Heart right ventricle (tissue), 16 donors: ENCODE data around the gene STAT4. TPM values are rescaled to one million over a fixed set of nuclear protein-coding genes. Genes with fewer than 3 reads are reported as not detected.

ENCODE experiments used
- ATAC-seq, 8 donors: fragments of 200-7000 bp; cut with Tn5 transposase; one replicate each; pipeline ENCODE4 v1.9.1; 2020; ENCODE audit warnings: mild to moderate bottlenecking in 8 of 8, moderate library complexity in 8 of 8, moderate number of reproducible peaks in 1 of 8
- DNase-seq, 2 donors: peaks; one replicate each; pipeline ENCODE4 v3.0.0-alpha.2; 2020
- H3K27ac ChIP-seq, 10 donors: fragments of 200-600 bp; sonication (generic) in 2 of 10; one replicate each; pipeline versions ENCODE4 v1.5.0 to v1.8.0; 2020 to 2022; ENCODE audit warnings: mild to moderate bottlenecking in 3 of 10
- H3K27me3 ChIP-seq, 7 donors: fragments of 200-600 bp; one replicate each; pipeline ENCODE4 v1.8.0; 2021 to 2022; ENCODE audit warnings: mild to moderate bottlenecking in 2 of 7
- H3K36me3 ChIP-seq, 9 donors: fragments of 200-600 bp; sonication (generic) in 1 of 9; one replicate each; pipeline versions ENCODE4 v1.5.0 to v1.8.0; 2020 to 2022; ENCODE audit warnings: mild to moderate bottlenecking in 2 of 9
- H3K4me1 ChIP-seq, 9 donors: fragments of 200-600 bp; sonication (generic) in 1 of 9; one replicate each; pipeline versions ENCODE4 v1.5.0 to v1.8.0; 2020 to 2022; ENCODE audit warnings: mild to moderate bottlenecking in 4 of 9
- H3K4me3 ChIP-seq, 10 donors: fragments of 200-600 bp; sonication (generic) in 2 of 10; one replicate each; pipeline versions ENCODE4 v1.5.0 to v1.8.0; 2020 to 2022; ENCODE audit warnings: mild to moderate bottlenecking in 7 of 10, moderate library complexity in 2 of 10
- H3K9me3 ChIP-seq, 11 donors: fragments of 200-600 bp in 10 of 11; sonication (generic) in 2 of 11; one replicate each; pipeline versions ENCODE4 v1.5.0 to v1.8.0; 2013 to 2022; ENCODE audit warnings: mild to moderate bottlenecking in 2 of 11, control low read depth in 1 of 11, moderate library complexity in 1 of 11
- WGBS, 2 donors: extraction: QIAGEN DNeasy Blood & Tissue Kit; methylation state at CpG; one replicate each; pipeline ENCODE4 v1.1.7; 2013; ENCODE audit warnings: inconsistent platforms in 1 of 2; 5-methylcytosine and 5-hydroxymethylcytosine counted together
- intact Hi-C, 10 donors: fragments of 100-400 bp; cut with DNase I; formaldehyde crosslinking; loops; one replicate each; pipeline versions ENCODE4 v1.11.1 to v1.14.2; 2022
- polyA plus RNA-seq, 2 donors: library from polyadenylated mRNA; stranded (reverse); fragments of 200-250 nt; gene quantifications; one replicate each; pipeline ENCODE4 v1.2.3, GENCODE V29; 2013
- total RNA-seq, 10 donors: library from RNA; stranded (reverse); fragmentation: NEBNext Ultra II Directional in 3 of 10; extraction: Animal tissue kit (Norgen Biotek cat#: 25700) in 3 of 10; gene quantifications; one replicate each; pipeline versions ENCODE4 v1.2.1 to v1.2.4, GENCODE V29; 2021 to 2023
- TF ChIP-seq, protein P1 (sequence below), 9 donors: fragments of 200-600 bp; sonication (generic) in 2 of 9; IDR thresholded peaks; one replicate each; pipeline versions ENCODE4 v1.5.0 to v1.8.0; 2021 to 2022; ENCODE audit warnings: antibody characterized with exemption in 9 of 9, mild to moderate bottlenecking in 5 of 9, moderate library complexity in 1 of 9
- donor health status: Arrhythmogenic right ventricular cardiomyopathy.
- donor health status: ischemic (EF 13 %, LVEDD 7.1; RV severe dilation, severe dysfunction).
- donor health status: healthy with polysubstance abuse.
- donor health status: DM: no; HTN: yes; CAD: no.
- donor health status: DM: no; HTN: no; CAD: no.
- donor health status: ischemic (EF 25% LVEDD 6.9; RV normal size, moderate dysfunction).
- donor health status: ischemic (EF 25% LVEDD 5.7; RV mildly dilated, moderate dysfunction).
- donor health status: healthy.
- donor health status: DM: yes; HTN: yes; CAD: no.
- donor health status: Ischemic cardiomyopathy.
- donor health status: ischemic (EF 35%, LVEDD 5.7; RV mildly dilated, moderate dysfunction).
- donor health status: nonischemic (EF 11% LVEDD 7.7; RV severe dilation, severe dysfunction).
- donor health status: DM: yes; HTN: yes; CAD: no.
- donor health status: PGD.
- donor health status: ischemic (EF 29% LVEDD 5.4; RV normal size, mild dysfunction).
- donor health status: nonischemic (EF 23%, LVEDD 6.1; RV moderate dilation, normal function).

Gene STAT4
- total and polyA plus RNA-seq, 12 donors: 0.52 to 9.4 (median 2.2) TPM

DNA sequence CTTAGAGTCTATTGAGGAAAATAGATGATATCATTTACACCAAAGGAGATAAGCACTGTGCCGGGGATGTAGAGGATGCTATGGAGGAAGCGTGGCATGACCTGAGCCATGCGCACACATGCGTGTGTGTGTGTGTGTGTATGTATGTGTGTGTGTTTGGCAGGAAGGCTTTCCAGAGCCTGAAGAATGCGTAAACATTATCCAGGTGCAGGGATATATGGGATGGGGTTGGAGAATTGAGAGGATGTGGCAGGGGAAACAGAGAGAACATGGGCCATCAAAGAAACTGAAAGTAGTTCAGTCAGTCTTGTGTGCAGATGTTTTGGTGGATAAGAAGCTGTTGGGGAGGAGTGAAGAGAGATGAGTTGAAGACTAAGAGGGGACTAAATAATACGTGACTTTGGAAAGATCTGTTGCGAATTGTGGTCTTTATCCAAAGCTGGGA is 127.5 kb downstream of the STAT4 start:
- no peaks in the 10 kb centered on the region for H3K36me3 ChIP-seq
- TF ChIP-seq, protein P1, sequence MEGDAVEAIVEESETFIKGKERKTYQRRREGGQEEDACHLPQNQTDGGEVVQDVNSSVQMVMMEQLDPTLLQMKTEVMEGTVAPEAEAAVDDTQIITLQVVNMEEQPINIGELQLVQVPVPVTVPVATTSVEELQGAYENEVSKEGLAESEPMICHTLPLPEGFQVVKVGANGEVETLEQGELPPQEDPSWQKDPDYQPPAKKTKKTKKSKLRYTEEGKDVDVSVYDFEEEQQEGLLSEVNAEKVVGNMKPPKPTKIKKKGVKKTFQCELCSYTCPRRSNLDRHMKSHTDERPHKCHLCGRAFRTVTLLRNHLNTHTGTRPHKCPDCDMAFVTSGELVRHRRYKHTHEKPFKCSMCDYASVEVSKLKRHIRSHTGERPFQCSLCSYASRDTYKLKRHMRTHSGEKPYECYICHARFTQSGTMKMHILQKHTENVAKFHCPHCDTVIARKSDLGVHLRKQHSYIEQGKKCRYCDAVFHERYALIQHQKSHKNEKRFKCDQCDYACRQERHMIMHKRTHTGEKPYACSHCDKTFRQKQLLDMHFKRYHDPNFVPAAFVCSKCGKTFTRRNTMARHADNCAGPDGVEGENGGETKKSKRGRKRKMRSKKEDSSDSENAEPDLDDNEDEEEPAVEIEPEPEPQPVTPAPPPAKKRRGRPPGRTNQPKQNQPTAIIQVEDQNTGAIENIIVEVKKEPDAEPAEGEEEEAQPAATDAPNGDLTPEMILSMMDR (IDR thresholded peaks at IDR 0.05): no peak
- no peaks in the 10 kb centered on the region for H3K27me3 ChIP-seq
- peak overlapping the region in 1 of 10 donors; percentile 8 for H3K4me3 ChIP-seq
- H3K9me3 ChIP-seq: no peaks in the 10 kb centered on the region
- intact Hi-C loops: loop anchor here in 1 of 10 donors (5.0 kb wide), 1 partner anchor 241 kb away; no protein-coding TSS in a partner anchor
- H3K4me1 ChIP-seq: peaks cover 0 to 79% (median 10%) of the 10 kb centered on the region in 9 donors
- WGBS, 2 donors: 84 to 88% methylated on average over 7 of the region's 7 CpGs
- DNase-seq (no peak), ATAC-seq (no peak)
- H3K27ac ChIP-seq: peak overlapping the region in 1 of 10 donors; percentile 97

DNA sequence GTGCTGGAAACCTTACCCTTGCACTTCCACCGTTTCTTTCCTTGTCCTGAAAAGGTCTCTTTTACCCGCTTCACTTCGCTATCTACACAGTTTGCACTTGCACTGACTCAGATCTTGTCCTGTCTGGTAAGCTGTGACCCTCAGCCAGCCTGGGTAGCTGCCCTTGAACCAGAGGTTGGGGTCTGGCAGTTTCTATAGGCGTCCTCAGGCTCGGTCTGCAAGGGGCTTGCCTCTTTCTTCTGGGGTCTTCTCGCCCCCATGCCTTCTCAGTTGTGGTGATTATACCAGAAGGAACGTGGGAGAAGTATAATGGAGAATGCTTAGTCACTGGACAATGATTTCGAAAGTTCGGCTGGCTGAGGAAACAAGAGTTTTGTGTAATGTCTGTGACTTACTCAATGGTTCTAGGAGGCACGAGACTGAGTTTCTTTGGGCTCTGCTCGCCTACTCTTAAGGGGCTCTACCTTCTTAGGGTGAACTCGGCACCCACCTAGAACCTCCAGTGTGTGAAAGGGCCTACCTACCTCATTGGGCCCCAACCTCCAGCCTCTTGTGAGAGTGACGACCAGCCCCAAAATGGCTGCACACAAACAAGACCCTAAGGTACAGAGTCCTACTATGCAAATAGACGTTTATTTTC is 129.9 kb downstream of the STAT4 start:
- DNase-seq (peak in 1 of 2 donors; percentile 20), ATAC-seq (peak; percentile 4 to 63 (median 30))
- no peaks in the 10 kb centered on the region for H3K36me3 ChIP-seq
- TF ChIP-seq, protein P1 (IDR thresholded peaks at IDR 0.05): no peak
- 32 to 34% methylated on average over 14 of the region's 14 CpGs for WGBS, 2 donors
- peaks cover 0 to 66% (median 10%) of the 10 kb centered on the region in 9 donors for H3K4me1 ChIP-seq
- H3K4me3 ChIP-seq: peak overlapping the region; percentile 41 to 77 (median 68)
- H3K9me3 ChIP-seq: no peaks in the 10 kb centered on the region
- intact Hi-C loops: loop anchor here in 1 of 10 donors (5.0 kb wide), 1 partner anchor 239 kb away; no protein-coding TSS in a partner anchor
- no peaks in the 10 kb centered on the region for H3K27me3 ChIP-seq
- peak overlapping the region; percentile 68 to 97 (median 89) for H3K27ac ChIP-seq

DNA sequence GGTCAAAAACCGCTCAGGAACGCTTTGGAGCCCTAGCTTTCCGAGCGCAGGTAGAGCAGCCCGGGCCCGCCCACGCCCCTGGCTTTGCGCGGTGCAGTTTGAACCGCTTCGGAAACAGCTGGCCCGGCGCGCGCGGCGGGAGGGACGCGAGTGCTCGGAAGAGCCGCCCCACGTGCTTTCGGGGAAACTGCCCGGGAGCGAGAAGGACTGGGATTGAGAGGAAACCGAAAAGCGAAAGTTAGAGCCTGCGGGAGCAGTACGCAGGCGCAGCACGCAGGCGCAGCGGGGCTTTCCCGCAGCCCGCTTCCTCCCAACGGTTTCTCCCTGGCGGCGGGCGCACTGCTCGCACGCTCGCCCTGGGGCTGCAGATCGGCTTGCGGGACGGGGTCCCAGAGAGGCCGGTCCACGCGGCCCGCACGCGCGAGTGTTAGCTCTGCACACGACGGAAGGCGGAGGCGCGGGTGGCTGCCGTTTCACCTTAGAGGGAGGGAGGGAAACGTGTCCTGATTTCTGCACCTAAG is 130.5 kb downstream of the STAT4 start:
- TF ChIP-seq, protein P1 (IDR thresholded peaks at IDR 0.05): peak in 3 of 9 donors; percentile 27 to 37 (median 31)
- intact Hi-C loops: loop anchor here in 1 of 10 donors (5.0 kb wide), 1 partner anchor 238 kb away; no protein-coding TSS in a partner anchor
- Histone ChIP-seq H3K27ac (peak overlapping the region; percentile 68 to 97 (median 89)), H3K9me3 (no peaks in the 10 kb centered on the region), H3K4me3 (peak overlapping the region; percentile 41 to 77 (median 68)), H3K27me3 (no peaks in the 10 kb centered on the region), H3K4me1 (peaks cover 0 to 66% (median 10%) of the 10 kb centered on the region in 9 donors), H3K36me3 (no peaks in the 10 kb centered on the region)
- 0% methylated on average over 59 of the region's 59 CpGs for WGBS, 2 donors
- DNase-seq (peak; percentile 93 to 95), ATAC-seq (peak; percentile 99 to 100 (median 99))

DNA sequence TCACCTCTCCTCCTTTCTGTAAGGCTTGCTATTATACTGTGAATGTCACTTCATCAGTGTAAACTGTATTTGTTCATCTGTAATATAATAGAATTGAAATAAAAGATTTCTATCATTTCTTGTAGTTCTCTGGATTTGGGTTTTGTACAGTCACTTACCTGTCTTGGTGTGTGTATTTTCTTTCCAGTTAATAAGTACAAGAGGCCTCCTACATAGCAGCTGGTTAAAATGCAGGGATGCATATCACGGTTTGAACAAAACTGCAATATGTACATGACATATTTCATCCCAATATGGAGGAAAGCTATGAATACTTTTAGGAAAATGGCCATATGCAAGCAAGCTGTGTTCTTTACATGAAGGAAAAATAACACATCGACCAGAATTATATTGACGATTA is 131.4 kb downstream of the STAT4 start:
- peak overlapping the region in 1 of 10 donors; percentile 97 for H3K27ac ChIP-seq
- H3K4me1 ChIP-seq: peaks cover 0 to 68% (median 15%) of the 10 kb centered on the region in 9 donors
- intact Hi-C loops: no loop called here
- H3K36me3 ChIP-seq: no peaks in the 10 kb centered on the region
- no peaks in the 10 kb centered on the region for H3K9me3 ChIP-seq
- ATAC-seq: no peak
- H3K27me3 ChIP-seq: no peaks in the 10 kb centered on the region
- no peak overlapping the region for H3K4me3 ChIP-seq
- no peak for DNase-seq
- 93 to 94% methylated on average over 3 of the region's 3 CpGs for WGBS, 2 donors
- TF ChIP-seq, protein P1 (IDR thresholded peaks at IDR 0.05): no peak
